ENCODE measurements around the gene NELL1. TPM values are rescaled to one million over a fixed set of nuclear protein-coding genes. Genes with fewer than 3 reads are reported as not detected.

NELL1 gene
- total RNA-seq, 2 donors from 2014 or later: not detected

DNA sequence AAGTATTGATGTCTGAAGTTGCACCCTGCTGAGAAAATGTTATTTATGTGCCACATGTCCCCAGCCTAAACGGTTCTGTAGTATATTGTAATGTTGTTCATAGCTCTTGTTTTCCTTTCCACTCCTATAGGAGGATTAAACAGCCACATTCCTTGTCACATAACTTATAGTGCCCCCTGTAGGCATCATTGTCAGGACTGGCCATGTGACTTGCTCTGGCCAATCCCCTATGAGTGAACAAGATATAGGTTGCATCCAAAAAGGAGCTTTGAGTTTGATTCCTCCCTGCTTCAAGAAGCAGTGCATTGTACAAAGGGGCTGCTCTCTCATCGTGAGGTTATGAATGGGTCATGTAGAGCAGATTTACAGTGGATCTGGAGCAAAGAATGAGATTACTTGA, 805.9 kb downstream of the NELL1 start:
- DNase-seq (no peak), ATAC-seq (replicated peaks in 1 of 2) (no peak)
- no peak overlapping the region for H3K27ac Mint-ChIP-seq
- no peak overlapping the region for H3K4me3 Mint-ChIP-seq
- no peaks in the 10 kb centered on the region for H3K4me1 Mint-ChIP-seq (ENCODE audit: low read depth)
- H3K27me3 Mint-ChIP-seq (ENCODE audit: low read depth): no peaks in the 10 kb centered on the region
- H3K36me3 Mint-ChIP-seq (ENCODE audit: insufficient read depth in 2 of 2): peaks cover 0 to 2% of the 10 kb centered on the region in 2 donors
- H3K9me3 Mint-ChIP-seq: peaks cover 8 to 15% of the 10 kb centered on the region in 2 donors

GRCh38 chr11:21476588-21476987, 807.2 kb downstream of the NELL1 start:
- no peaks in the 10 kb centered on the region for H3K4me1 Mint-ChIP-seq (ENCODE audit: low read depth)
- H3K27ac Mint-ChIP-seq: no peak overlapping the region
- no peaks in the 10 kb centered on the region for H3K27me3 Mint-ChIP-seq (ENCODE audit: low read depth)
- no peaks in the 10 kb centered on the region for H3K36me3 Mint-ChIP-seq (ENCODE audit: insufficient read depth in 2 of 2)
- no peak overlapping the region for H3K4me3 Mint-ChIP-seq
- peaks cover 8 to 13% of the 10 kb centered on the region in 2 donors for H3K9me3 Mint-ChIP-seq
- DNase-seq (no peak), ATAC-seq (replicated peaks in 1 of 2) (no peak)

GRCh38 chr11:21480240-21480639, 810.9 kb downstream of the NELL1 start:
- DNase-seq (no peak), ATAC-seq (replicated peaks in 1 of 2) (no peak)
- no peaks in the 10 kb centered on the region for H3K27me3 Mint-ChIP-seq (ENCODE audit: low read depth)
- no peak overlapping the region for H3K27ac Mint-ChIP-seq
- H3K9me3 Mint-ChIP-seq: peaks cover 5% of the 10 kb centered on the region in 2 donors
- no peaks in the 10 kb centered on the region for H3K4me1 Mint-ChIP-seq (ENCODE audit: low read depth)
- no peaks in the 10 kb centered on the region for H3K36me3 Mint-ChIP-seq (ENCODE audit: insufficient read depth in 2 of 2)
- H3K4me3 Mint-ChIP-seq: no peak overlapping the region

GRCh38 chr11:21481255-21481654, 811.9 kb downstream of the NELL1 start:
- no peaks in the 10 kb centered on the region for H3K4me1 Mint-ChIP-seq (ENCODE audit: low read depth)
- ATAC-seq (replicated peaks in 1 of 2): no peak
- H3K36me3 Mint-ChIP-seq (ENCODE audit: insufficient read depth in 2 of 2): peaks cover 0 to under 1% of the 10 kb centered on the region in 2 donors
- H3K4me3 Mint-ChIP-seq: no peak overlapping the region
- no peak for DNase-seq
- peaks cover 7% of the 10 kb centered on the region in 2 donors for H3K9me3 Mint-ChIP-seq
- H3K27me3 Mint-ChIP-seq (ENCODE audit: low read depth): no peaks in the 10 kb centered on the region
- H3K27ac Mint-ChIP-seq: no peak overlapping the region

DNA sequence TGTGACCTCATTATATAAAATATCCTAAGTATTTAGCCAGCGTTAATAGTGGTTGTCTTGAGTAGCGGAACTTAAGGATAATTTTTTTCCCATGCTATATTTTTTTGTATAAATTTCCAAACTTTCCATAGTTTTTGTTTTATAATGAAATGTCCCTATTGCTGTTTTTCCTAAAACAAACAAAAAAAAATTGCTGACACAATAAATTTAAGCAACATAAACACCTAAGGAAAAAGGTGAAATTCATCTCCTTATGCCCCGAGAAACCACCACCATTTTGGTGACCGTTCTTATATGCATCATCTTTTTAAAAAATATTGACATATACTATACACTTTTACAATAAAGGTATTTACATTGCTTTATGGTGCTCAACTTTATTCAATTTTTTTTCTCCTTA, 814.7 kb downstream of the NELL1 start:
- Mint-ChIP-seq H3K9me3 (peaks cover 8 to 10% of the 10 kb centered on the region in 2 donors), H3K27me3 (ENCODE audit: low read depth) (no peaks in the 10 kb centered on the region), H3K36me3 (ENCODE audit: insufficient read depth in 2 of 2) (peaks cover 0 to 1% of the 10 kb centered on the region in 2 donors), H3K4me3 (no peak overlapping the region), H3K27ac (no peak overlapping the region), H3K4me1 (ENCODE audit: low read depth) (no peaks in the 10 kb centered on the region)
- no peak for ATAC-seq (replicated peaks in 1 of 2)
- DNase-seq: no peak

- DNase-seq: no peak
- H3K9me3 Mint-ChIP-seq: peaks cover 11 to 14% of the 10 kb centered on the region in 2 donors
- ATAC-seq (replicated peaks in 1 of 2): no peak
- no peaks in the 10 kb centered on the region for H3K4me1 Mint-ChIP-seq (ENCODE audit: low read depth)
- no peak overlapping the region for H3K27ac Mint-ChIP-seq
- peaks cover 0 to 3% of the 10 kb centered on the region in 2 donors for H3K36me3 Mint-ChIP-seq (ENCODE audit: insufficient read depth in 2 of 2)
- H3K27me3 Mint-ChIP-seq (ENCODE audit: low read depth): no peaks in the 10 kb centered on the region
- H3K4me3 Mint-ChIP-seq: no peak overlapping the region
Measured at GRCh38 chr11:21485006-21485405, 815.6 kb downstream of the NELL1 start.

DNA sequence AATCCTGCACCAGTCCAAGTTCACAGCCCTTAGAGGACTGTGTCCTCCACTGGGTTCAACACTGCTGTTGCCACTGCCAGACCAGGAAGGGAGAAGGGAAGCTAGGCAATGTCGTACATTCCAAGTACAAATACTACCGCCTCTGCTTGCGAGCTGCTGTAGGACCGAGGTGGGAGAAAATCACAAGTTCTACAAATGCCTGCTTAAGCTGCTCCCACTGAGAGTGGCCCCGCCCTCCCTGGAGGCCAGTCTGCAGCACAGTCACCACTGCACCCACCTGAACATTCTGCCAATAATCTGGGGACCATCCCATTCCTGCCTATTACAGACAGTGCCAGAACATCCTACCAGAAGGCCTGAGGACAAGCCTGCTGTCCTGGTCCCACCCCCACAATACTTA, 816.0 kb downstream of the NELL1 start:
- Mint-ChIP-seq H3K4me1 (ENCODE audit: low read depth) (no peaks in the 10 kb centered on the region), H3K27ac (no peak overlapping the region), H3K4me3 (no peak overlapping the region), H3K36me3 (ENCODE audit: insufficient read depth in 2 of 2) (peaks cover 0 to 3% of the 10 kb centered on the region in 2 donors), H3K27me3 (ENCODE audit: low read depth) (no peaks in the 10 kb centered on the region), H3K9me3 (peaks cover 12 to 15% of the 10 kb centered on the region in 2 donors)
- DNase-seq: no peak
- no peak for ATAC-seq (replicated peaks in 1 of 2)

GRCh38 chr11:21489416-21490115, 820.2 kb downstream of the NELL1 start:
- no peaks in the 10 kb centered on the region for H3K4me1 Mint-ChIP-seq (ENCODE audit: low read depth)
- DNase-seq (no peak), ATAC-seq (replicated peaks in 1 of 2) (no peak)
- H3K27ac Mint-ChIP-seq: no peak overlapping the region
- peaks cover 14 to 15% of the 10 kb centered on the region in 2 donors for H3K9me3 Mint-ChIP-seq
- no peaks in the 10 kb centered on the region for H3K27me3 Mint-ChIP-seq (ENCODE audit: low read depth)
- peaks cover 0 to 3% of the 10 kb centered on the region in 2 donors for H3K36me3 Mint-ChIP-seq (ENCODE audit: insufficient read depth in 2 of 2)
- H3K4me3 Mint-ChIP-seq: no peak overlapping the region

GRCh38 chr11:21492931-21493330, 823.5 kb downstream of the NELL1 start:
- H3K36me3 Mint-ChIP-seq (ENCODE audit: insufficient read depth in 2 of 2): peaks cover 0 to 2% of the 10 kb centered on the region in 2 donors
- DNase-seq (no peak), ATAC-seq (replicated peaks in 1 of 2) (no peak)
- H3K27me3 Mint-ChIP-seq (ENCODE audit: low read depth): no peaks in the 10 kb centered on the region
- no peak overlapping the region for H3K4me3 Mint-ChIP-seq
- peak overlapping the region; percentile 33 for H3K27ac Mint-ChIP-seq
- H3K9me3 Mint-ChIP-seq: peaks cover 8 to 11% of the 10 kb centered on the region in 2 donors
- H3K4me1 Mint-ChIP-seq (ENCODE audit: low read depth): no peaks in the 10 kb centered on the region

DNA sequence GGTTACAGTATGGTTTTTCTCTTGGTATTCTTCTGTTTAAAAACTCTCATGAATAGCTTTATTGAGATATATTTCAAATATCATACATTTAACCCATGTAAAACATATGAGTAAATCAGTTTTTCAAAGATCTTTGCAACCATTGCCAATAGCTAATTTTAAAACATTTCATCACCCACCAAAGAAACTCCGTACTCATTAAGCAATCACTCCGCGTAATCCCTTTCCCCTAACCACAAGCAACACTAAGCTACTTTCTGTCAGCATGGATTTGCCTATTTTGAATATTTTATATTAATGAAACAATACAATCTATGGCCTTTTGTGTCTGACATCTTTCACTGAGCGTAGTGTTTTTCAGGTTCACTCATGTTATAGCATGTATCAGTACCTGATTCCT, 825.6 kb downstream of the NELL1 start:
- H3K4me3 Mint-ChIP-seq: no peak overlapping the region
- H3K4me1 Mint-ChIP-seq (ENCODE audit: low read depth): no peaks in the 10 kb centered on the region
- H3K27me3 Mint-ChIP-seq (ENCODE audit: low read depth): no peaks in the 10 kb centered on the region
- DNase-seq (no peak), ATAC-seq (replicated peaks in 1 of 2) (no peak)
- H3K36me3 Mint-ChIP-seq (ENCODE audit: insufficient read depth in 2 of 2): no peaks in the 10 kb centered on the region
- H3K27ac Mint-ChIP-seq: no peak overlapping the region
- H3K9me3 Mint-ChIP-seq: peaks cover 2 to 3% of the 10 kb centered on the region in 2 donors

DNA sequence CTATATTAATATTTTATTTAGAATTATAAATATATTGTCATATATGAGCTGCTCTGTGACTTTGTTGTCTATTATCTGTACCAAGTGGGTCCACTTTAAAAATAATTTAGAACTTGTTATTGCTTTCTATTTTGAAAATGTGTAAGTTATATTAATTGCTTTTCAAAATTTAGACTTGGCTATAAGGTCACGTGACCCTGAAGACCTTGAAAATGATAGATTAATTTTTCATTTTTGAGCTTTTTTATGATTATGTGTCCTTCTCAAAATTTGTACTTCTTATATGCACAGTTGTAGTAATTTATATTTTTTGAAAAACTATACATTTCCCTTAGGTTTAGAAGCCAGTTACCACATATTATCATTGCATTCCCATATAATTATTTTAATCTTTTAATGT, 826.5 kb downstream of the NELL1 start:
- H3K4me1 Mint-ChIP-seq (ENCODE audit: low read depth): no peaks in the 10 kb centered on the region
- H3K36me3 Mint-ChIP-seq (ENCODE audit: insufficient read depth in 2 of 2): no peaks in the 10 kb centered on the region
- no peaks in the 10 kb centered on the region for H3K27me3 Mint-ChIP-seq (ENCODE audit: low read depth)
- ATAC-seq (replicated peaks in 1 of 2) (no peak), DNase-seq (no peak)
- no peak overlapping the region for H3K4me3 Mint-ChIP-seq
- peaks cover 0 to 2% of the 10 kb centered on the region in 2 donors for H3K9me3 Mint-ChIP-seq
- H3K27ac Mint-ChIP-seq: no peak overlapping the region

- ATAC-seq (replicated peaks in 1 of 2): no peak
- DNase-seq: no peak
- Mint-ChIP-seq H3K36me3 (ENCODE audit: insufficient read depth in 2 of 2) (no peaks in the 10 kb centered on the region), H3K9me3 (peaks cover 1 to 4% of the 10 kb centered on the region in 2 donors), H3K27ac (no peak overlapping the region), H3K27me3 (ENCODE audit: low read depth) (no peaks in the 10 kb centered on the region), H3K4me1 (ENCODE audit: low read depth) (no peaks in the 10 kb centered on the region), H3K4me3 (no peak overlapping the region)
Measured at GRCh38 chr11:21501245-21501644, 831.9 kb downstream of the NELL1 start.

DNA sequence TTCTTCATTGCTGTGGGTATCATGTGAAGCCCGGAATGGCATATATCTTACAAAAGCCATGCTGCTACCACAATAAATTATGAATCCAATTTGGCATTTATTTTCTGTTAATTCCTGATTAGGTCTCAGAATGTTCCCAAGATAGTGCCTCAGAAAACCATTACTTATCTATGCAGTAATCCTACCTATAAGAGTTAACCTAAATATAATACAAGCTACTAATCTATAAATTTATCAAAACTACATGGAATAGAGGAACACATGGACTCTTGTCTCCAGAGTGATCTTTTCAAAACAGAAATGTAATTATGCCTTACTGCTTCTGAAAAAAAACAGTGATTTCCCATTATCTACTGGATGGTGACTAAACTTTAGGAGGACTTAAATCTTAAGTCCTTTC, 835.7 kb downstream of the NELL1 start:
- Mint-ChIP-seq H3K9me3 (peaks cover 1 to 4% of the 10 kb centered on the region in 2 donors), H3K4me1 (ENCODE audit: low read depth) (no peaks in the 10 kb centered on the region), H3K27ac (no peak overlapping the region), H3K27me3 (ENCODE audit: low read depth) (no peaks in the 10 kb centered on the region), H3K36me3 (ENCODE audit: insufficient read depth in 2 of 2) (no peaks in the 10 kb centered on the region), H3K4me3 (no peak overlapping the region)
- no peak for ATAC-seq (replicated peaks in 1 of 2)
- no peak for DNase-seq

GRCh38 chr11:21511835-21512440, 842.6 kb downstream of the NELL1 start:
- no peak overlapping the region for H3K4me3 Mint-ChIP-seq
- no peaks in the 10 kb centered on the region for H3K27me3 Mint-ChIP-seq (ENCODE audit: low read depth)
- no peak overlapping the region for H3K27ac Mint-ChIP-seq
- DNase-seq (peak; percentile 8 to 26), ATAC-seq (replicated peaks in 1 of 2) (no peak)
- H3K9me3 Mint-ChIP-seq: peaks cover 0 to 2% of the 10 kb centered on the region in 2 donors
- H3K4me1 Mint-ChIP-seq (ENCODE audit: low read depth): no peaks in the 10 kb centered on the region
- H3K36me3 Mint-ChIP-seq (ENCODE audit: insufficient read depth in 2 of 2): no peaks in the 10 kb centered on the region

Measured in activated T-cell treated with anti-CD3 and anti-CD28 coated beads, Interleukin-2, amount 50 U/mL, for 72 hours (primary cell).